OCI-LY3 (cell line): ENCODE measurements around the gene CD209.

Source experiments
- H2AFZ ChIP-seq: fragments of 200-600, 300-600 bp; shearing (Covaris generic); 2 replicates; pipeline ENCODE4 v1.6.0; 2014; ENCODE audit warnings: antibody characterized with exemption, low read depth, low read length
- H3K27ac ChIP-seq: fragments of 200-600, 300-600 bp; sonication (generic); 2 replicates; pipeline ENCODE4 v1.5.1; 2014; ENCODE audit warnings: mild to moderate bottlenecking, low read length, moderate library complexity, mixed read lengths
- H3K27me3 ChIP-seq: fragments of 200-600, 300-600 bp; sonication (generic); 2 replicates; pipeline ENCODE4 v1.6.1; 2014; ENCODE audit warnings: low read depth, low read length, mixed read lengths
- H3K36me3 ChIP-seq: fragments of 200-600, 300-600 bp; sonication (generic); replicated peaks from 2 replicates; pipeline ENCODE3; 2014; ENCODE audit warnings: low read depth, low read length, mixed read lengths
- H3K4me1 ChIP-seq: fragments of 300-600, 200-600 bp; sonication (generic); 2 replicates; pipeline ENCODE4 v1.6.1; 2014; ENCODE audit warnings: low read length, mixed read lengths
- H3K4me2 ChIP-seq: fragments of 200-600, 300-600 bp; sonication (generic); 2 replicates; pipeline ENCODE4 v1.6.1; 2014; ENCODE audit warnings: low read length, mixed read lengths
- H3K4me3 ChIP-seq: fragments of 300-600, 200-600 bp; sonication (generic); 2 replicates; pipeline ENCODE4 v1.5.1; 2014; ENCODE audit warnings: antibody characterized with exemption, mild to moderate bottlenecking, low read length, moderate library complexity
- H3K79me2 ChIP-seq: fragments of 300-600, 200-600 bp; shearing (Covaris generic); 2 replicates; pipeline ENCODE4 v1.6.1; 2014; ENCODE audit warnings: mild to moderate bottlenecking, low read length, mixed read lengths
- H3K9ac ChIP-seq: fragments of 300-600, 200-600 bp; shearing (Covaris generic); 2 replicates; pipeline ENCODE4 v1.6.0; 2014; ENCODE audit warnings: mild to moderate bottlenecking, low read length, moderate library complexity
- H3K9me3 ChIP-seq: fragments of 200-600, 300-600 bp; shearing (Covaris generic); 2 replicates; pipeline ENCODE4 v1.6.1; 2014; ENCODE audit warnings: low read length, mixed read lengths; ENCODE audit not compliant: insufficient read depth
- H4K20me1 ChIP-seq: fragments of 200-600, 300-600 bp; sonication (generic); 2 replicates; pipeline ENCODE4 v1.6.1; 2016; ENCODE audit warnings: low read length, mixed read lengths; ENCODE audit not compliant: insufficient read depth
- EZH2phosphoT487 ChIP-seq: fragments of 200-600 bp; shearing (Covaris generic); IDR thresholded peaks from 2 replicates; pipeline ENCODE4 v1.6.1; 2018; ENCODE audit warnings: antibody characterized with exemption, mixed run types, low read depth
- TF ChIP-seq, protein P1 (sequence below): fragments of 200-600, 300-600 bp; sonication (generic); IDR thresholded peaks from 2 replicates; pipeline ENCODE4 v1.5.1; 2014; ENCODE audit warnings: antibody characterized with exemption, low read length, low read depth

CD209 gene

DNA sequence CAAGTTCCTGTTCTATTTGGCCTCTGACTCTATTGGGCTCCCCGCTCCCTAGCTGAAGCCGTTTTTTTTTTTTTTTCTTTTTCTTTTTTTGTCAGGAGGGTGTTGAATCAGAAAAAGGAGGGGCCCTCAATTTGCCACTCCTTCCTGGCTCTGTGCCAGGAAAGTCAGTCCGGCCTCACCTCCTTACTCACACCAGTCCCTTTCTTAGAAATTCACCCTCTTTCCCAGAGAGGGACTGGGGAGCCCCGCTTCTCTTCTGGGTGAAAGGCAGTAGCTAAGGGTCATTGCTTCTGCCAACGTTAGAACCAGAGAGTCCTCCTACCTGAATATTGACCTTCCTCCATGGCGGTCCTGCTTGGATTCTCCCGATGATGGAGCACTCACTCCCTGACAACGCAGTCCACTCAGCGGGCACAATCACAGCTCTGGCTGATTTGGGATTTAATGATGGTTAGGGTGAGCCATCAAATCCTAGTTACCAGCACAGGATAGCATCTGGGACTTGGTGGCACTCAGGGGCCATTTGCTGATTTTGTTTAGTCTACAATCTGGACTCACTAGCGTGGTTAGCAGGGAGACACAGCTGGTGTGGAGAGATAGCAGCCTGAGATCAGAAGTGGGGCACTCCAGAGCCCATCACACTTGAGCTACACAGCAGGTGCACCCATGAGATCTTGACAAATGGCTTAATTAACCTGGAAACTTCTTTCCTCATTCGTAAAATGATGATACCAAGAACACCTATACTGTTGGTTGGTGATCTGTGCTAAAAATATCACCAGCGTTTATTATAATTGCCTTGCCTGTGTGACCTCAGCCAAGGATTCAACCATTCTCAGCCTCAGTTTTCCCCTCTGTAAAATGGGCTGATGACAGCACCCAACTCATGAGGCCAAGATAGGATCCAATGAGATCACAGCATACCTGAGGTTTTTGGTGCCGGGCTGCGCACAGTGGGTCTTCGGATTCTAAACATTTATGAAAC is 47.6 kb downstream of the CD209 start:
- Histone ChIP-seq H3K9me3 (no peaks in the 10 kb centered on the region), H4K20me1 (no peaks in the 10 kb centered on the region), H3K4me2 (no peak overlapping the region), H3K27me3 (peaks cover 66% of the 10 kb centered on the region), H3K27ac (no peak overlapping the region), H3K4me3 (no peak overlapping the region), H3K4me1 (peaks cover 45% of the 10 kb centered on the region), H3K79me2 (no peaks in the 10 kb centered on the region), H2AFZ (no peak overlapping the region), H3K9ac (no peak overlapping the region), H3K36me3 (no peaks in the 10 kb centered on the region)
- TF ChIP-seq EZH2phosphoT487: 0 out of 2 replicates have a peak, but pooled peaks have one; percentile 9
- TF ChIP-seq, protein P1, sequence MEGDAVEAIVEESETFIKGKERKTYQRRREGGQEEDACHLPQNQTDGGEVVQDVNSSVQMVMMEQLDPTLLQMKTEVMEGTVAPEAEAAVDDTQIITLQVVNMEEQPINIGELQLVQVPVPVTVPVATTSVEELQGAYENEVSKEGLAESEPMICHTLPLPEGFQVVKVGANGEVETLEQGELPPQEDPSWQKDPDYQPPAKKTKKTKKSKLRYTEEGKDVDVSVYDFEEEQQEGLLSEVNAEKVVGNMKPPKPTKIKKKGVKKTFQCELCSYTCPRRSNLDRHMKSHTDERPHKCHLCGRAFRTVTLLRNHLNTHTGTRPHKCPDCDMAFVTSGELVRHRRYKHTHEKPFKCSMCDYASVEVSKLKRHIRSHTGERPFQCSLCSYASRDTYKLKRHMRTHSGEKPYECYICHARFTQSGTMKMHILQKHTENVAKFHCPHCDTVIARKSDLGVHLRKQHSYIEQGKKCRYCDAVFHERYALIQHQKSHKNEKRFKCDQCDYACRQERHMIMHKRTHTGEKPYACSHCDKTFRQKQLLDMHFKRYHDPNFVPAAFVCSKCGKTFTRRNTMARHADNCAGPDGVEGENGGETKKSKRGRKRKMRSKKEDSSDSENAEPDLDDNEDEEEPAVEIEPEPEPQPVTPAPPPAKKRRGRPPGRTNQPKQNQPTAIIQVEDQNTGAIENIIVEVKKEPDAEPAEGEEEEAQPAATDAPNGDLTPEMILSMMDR: no peak

DNA sequence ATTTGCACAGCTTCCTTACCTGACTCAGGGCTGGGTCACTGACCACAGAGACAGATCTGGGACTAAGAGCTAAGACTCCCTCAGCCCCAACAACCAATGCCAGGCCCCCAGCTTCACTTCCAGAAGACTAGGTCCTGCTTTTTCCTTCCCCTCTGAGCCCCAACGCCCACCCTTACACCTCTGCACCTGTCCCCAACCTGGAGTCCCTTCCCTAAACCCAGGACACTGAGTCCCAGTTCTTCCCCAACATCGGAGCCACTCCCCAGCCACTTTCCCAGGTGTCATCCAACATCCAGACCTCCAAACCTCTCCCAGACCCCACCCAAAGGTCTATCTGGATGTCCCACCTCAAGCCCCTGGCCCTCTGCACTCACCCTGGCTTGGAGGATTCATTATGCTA is 48.3 kb downstream of the CD209 start:
- no peak overlapping the region for H3K4me2 ChIP-seq
- no peak overlapping the region for H3K9ac ChIP-seq
- H4K20me1 ChIP-seq: no peaks in the 10 kb centered on the region
- no peak overlapping the region for H3K27ac ChIP-seq
- H3K9me3 ChIP-seq: no peaks in the 10 kb centered on the region
- H3K36me3 ChIP-seq: no peaks in the 10 kb centered on the region
- H3K27me3 ChIP-seq: peaks cover 59% of the 10 kb centered on the region
- TF ChIP-seq, protein P1: no peak
- no peak for TF ChIP-seq EZH2phosphoT487
- no peaks in the 10 kb centered on the region for H3K79me2 ChIP-seq
- H2AFZ ChIP-seq: no peak overlapping the region
- H3K4me3 ChIP-seq: no peak overlapping the region
- peaks cover 45% of the 10 kb centered on the region for H3K4me1 ChIP-seq

DNA sequence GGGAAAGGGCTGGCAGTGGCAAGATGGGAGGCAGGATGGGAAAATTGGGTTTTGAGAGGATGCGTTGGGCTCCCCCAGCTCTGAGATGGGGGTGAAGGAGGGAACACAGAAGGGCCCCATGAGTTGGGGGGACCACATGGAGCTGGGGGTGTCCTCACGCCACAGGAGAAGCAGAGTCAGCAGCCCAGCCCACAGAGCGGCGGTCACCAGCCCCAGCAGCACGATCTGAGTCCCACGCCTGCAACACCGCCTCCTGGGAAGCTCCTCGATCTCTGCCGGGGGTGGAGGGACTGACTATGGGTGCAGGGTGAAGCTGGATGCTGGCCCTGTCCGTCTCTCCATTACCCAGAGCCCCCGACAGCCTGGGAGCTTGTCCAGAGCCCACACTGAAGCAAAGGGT is 48.8 kb downstream of the CD209 start:
- H3K4me3 ChIP-seq: no peak overlapping the region
- H3K27me3 ChIP-seq: peaks cover 56% of the 10 kb centered on the region
- no peaks in the 10 kb centered on the region for H3K79me2 ChIP-seq
- H3K9me3 ChIP-seq: no peaks in the 10 kb centered on the region
- no peak overlapping the region for H2AFZ ChIP-seq
- no peaks in the 10 kb centered on the region for H3K36me3 ChIP-seq
- TF ChIP-seq, protein P1: no peak
- TF ChIP-seq EZH2phosphoT487: no peak
- H3K4me1 ChIP-seq: peaks cover 41% of the 10 kb centered on the region
- H3K4me2 ChIP-seq: no peak overlapping the region
- no peak overlapping the region for H3K9ac ChIP-seq
- no peaks in the 10 kb centered on the region for H4K20me1 ChIP-seq
- no peak overlapping the region for H3K27ac ChIP-seq

DNA sequence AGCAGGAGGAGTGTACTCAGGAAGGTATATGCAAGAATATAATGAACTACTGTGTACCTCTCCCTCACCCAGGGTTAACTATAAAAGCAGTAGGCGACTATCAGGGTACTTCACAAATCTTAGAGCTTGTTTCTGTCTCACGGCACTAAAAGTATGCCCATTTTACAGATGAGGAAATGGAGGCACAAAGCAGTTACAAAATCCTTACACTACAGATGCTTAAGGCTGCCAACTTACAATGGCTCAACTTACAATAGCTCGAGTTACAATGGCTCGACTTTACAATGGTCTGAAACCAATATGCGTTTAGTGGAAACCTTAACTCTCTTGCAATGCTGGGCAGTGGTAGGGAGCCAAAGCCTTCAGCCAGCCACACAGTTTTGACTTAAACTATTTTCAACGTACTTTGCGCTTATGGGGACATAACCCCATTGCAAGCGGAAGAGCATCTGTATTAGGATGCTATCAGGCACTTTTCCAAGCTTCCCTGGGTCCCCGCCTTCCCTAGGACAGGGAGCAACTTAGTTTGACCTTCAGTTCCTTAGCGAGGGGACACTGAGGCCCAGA is 49.5 kb downstream of the CD209 start:
- H3K27me3 ChIP-seq: peaks cover 55% of the 10 kb centered on the region
- TF ChIP-seq, protein P1: no peak
- no peak for TF ChIP-seq EZH2phosphoT487
- H3K4me1 ChIP-seq: peaks cover 37% of the 10 kb centered on the region
- H3K4me2 ChIP-seq: no peak overlapping the region
- H3K4me3 ChIP-seq: no peak overlapping the region
- no peak overlapping the region for H2AFZ ChIP-seq
- H4K20me1 ChIP-seq: no peaks in the 10 kb centered on the region
- H3K9ac ChIP-seq: no peak overlapping the region
- H3K36me3 ChIP-seq: no peaks in the 10 kb centered on the region
- H3K79me2 ChIP-seq: no peaks in the 10 kb centered on the region
- no peak overlapping the region for H3K27ac ChIP-seq
- no peaks in the 10 kb centered on the region for H3K9me3 ChIP-seq
